HepG2 (cell line): ENCODE results near the gene PACC1.

ENCODE experiments used
- ATF3 ChIP-seq: sonication (generic); formaldehyde crosslinking; IDR thresholded peaks from 2 replicates; pipeline ENCODE4 v1.4.0; 2020; ENCODE audit warnings: missing genetic modification reagents
- BRF2 ChIP-seq: sonication (generic); formaldehyde crosslinking; IDR thresholded peaks from 2 replicates; pipeline ENCODE4 v1.8.1; 2022; ENCODE audit warnings: mild to moderate bottlenecking, missing genetic modification reagents
- CEBPG ChIP-seq: IDR thresholded peaks from 2 replicates; pipeline ENCODE4 v1.6.1; 2016
- CTCF ChIP-seq: sonication (generic); formaldehyde crosslinking; IDR thresholded peaks from 2 replicates; pipeline ENCODE4 v1.5.0; 2020; ENCODE audit warnings: mild to moderate bottlenecking, missing genetic modification reagents, moderate library complexity
- GABPA ChIP-seq, 2 experiments: IDR thresholded peaks; 2 replicates each; pipeline ENCODE4 v1.6.1; 2011 to 2016; ENCODE audit warnings: low read depth in 2 of 2, low read length in 1 of 2, missing biosample characterization in 1 of 2, missing genetic modification characterization in 1 of 2
- NFKB2 ChIP-seq: sonication (generic); formaldehyde crosslinking; IDR thresholded peaks from 2 replicates; pipeline ENCODE4 v1.4.0; 2020; ENCODE audit warnings: missing genetic modification reagents, borderline replicate concordance
- POLR2A ChIP-seq, 2 experiments: IDR thresholded peaks; 2 replicates each; pipeline ENCODE4 v1.6.1; 2011; ENCODE audit warnings: low read depth in 2 of 2, low read length in 2 of 2, mild to moderate bottlenecking in 1 of 2, moderate library complexity in 1 of 2; ENCODE audit not compliant: insufficient read depth in 1 of 2
- POLR2AphosphoS5 ChIP-seq: IDR thresholded peaks from 2 replicates; pipeline ENCODE4 v1.6.1; 2012; ENCODE audit warnings: low read depth, low read length
- SUZ12 ChIP-seq: fragments of 150-350 bp; IDR thresholded peaks from 2 replicates; pipeline ENCODE4 v1.6.1; 2014; ENCODE audit warnings: low read depth, low read length
- TAF15 ChIP-seq: fragments of 200-400 bp; formaldehyde crosslinking; IDR thresholded peaks from one replicate; pipeline ENCODE4 v1.6.1; 2018; ENCODE audit warnings: mild to moderate bottlenecking, low read depth, low read length; ENCODE audit not compliant: poor library complexity, severe bottlenecking

GRCh38 chr1:212459656-212460055 lies 45.0 kb upstream of the PACC1 start:
- TF ChIP-seq CTCF (no peak), TAF15 (no peak), POLR2AphosphoS5 (no peak), ATF3 (CRISPR knock-in tag) (no peak), CEBPG (CRISPR knock-in tag) (no peak), BRF2 (CRISPR knock-in tag) (no peak), NFKB2 (no peak), POLR2A (IDR thresholded peaks at IDR 0.05; ENCODE audit: insufficient read depth in 1 of 2, low read depth in 2 of 2, low read length in 2 of 2) (no peak), GABPA (IDR thresholded peaks at IDR 0.05; ENCODE audit: low read depth, low read length) (no peak), GABPA (CRISPR knock-in tag; IDR thresholded peaks at IDR 0.05; ENCODE audit: low read depth) (no peak), SUZ12 (no peak)
